GF-D8 (cell line): ENCODE data around the gene EDN2.

Experiments used
- DNase-seq: peaks from one replicate; lab custom pipeline; 2025; lab: John Stamatoyannopoulos, UW

The EDN2 gene

DNA sequence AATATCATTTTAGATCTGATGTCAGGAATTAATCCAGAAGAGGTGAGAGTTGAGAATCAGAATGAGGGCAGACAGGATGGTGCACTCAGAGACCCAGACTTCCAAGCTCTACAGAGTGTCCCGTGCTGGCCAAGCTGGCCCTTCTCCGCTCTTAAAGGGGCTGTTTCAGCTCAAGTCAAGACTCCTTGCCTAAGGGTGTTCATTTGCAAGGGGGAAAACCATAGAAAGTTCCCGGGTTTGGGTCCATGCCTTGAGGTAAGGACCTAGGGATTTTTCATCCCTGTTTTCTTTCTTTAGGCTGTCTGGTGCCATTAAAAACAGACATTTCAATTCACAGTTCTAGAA, 47.5 kb downstream of the EDN2 start:
- DNase-seq = no peak

DNA sequence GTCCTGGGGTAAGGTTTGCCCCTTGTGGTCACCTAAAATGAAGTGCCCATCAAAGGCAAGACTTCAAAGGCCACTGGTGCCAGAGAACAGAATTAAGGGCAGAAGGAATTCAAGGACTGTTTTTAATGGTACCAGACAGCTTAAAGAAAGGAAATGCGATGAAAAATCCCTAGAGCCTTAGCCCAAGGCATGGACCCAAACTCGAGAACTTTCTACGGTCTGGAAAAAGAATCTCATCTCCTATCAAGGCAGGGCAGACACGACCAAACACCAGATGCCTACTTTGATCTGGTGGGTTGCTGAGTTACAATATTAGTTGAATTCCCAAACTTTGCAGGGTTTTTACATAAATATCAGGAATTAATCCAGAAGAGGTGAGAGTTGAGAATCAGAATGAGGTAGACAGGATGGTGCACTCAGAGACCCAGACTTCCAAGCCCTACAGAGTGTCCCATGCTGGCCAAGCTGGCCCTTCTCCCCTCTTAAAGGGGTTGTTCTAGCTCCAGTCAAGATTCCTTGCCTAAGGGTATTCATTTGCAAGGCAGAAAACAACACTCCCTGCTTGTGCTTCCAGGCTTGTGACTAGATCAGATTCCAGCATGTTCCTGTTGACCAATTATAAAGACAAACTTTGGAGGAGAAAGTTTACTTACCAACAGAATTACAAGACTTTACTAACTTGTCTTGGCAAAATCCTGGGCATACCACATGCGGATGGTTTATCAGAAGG, 48.0 kb downstream of the EDN2 start:
- no peak for DNase-seq

DNA sequence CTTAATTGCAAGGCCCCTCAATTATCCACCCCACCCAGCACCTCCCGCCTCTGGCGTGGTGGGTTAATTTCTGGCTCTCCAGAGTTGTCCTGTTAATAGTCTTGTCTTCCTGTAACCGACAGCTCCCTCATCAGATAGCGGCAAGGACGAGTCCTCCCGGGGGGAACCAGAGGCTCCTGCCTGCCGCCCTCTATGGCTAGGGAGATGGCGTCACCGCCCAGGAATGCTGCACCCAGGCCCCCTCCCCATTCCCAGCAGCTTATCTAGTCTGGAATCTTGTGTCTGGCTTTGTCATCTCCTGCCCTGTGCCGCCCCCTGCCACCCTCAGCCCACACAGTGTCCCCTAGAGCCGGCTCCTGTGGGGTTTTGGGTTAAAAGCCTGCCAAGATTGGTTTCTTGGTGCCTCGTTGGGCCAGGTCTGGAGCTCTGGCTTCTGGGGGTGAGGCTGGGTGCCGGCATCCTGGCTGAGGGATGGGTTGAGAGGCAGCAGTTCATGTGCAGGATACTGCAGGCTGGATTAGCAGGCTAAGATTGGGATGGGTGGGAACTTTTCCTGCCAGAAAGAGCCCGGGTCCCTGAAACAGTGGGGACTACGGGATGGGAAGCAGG, 48.8 kb downstream of the EDN2 start:
- no peak for DNase-seq

DNA sequence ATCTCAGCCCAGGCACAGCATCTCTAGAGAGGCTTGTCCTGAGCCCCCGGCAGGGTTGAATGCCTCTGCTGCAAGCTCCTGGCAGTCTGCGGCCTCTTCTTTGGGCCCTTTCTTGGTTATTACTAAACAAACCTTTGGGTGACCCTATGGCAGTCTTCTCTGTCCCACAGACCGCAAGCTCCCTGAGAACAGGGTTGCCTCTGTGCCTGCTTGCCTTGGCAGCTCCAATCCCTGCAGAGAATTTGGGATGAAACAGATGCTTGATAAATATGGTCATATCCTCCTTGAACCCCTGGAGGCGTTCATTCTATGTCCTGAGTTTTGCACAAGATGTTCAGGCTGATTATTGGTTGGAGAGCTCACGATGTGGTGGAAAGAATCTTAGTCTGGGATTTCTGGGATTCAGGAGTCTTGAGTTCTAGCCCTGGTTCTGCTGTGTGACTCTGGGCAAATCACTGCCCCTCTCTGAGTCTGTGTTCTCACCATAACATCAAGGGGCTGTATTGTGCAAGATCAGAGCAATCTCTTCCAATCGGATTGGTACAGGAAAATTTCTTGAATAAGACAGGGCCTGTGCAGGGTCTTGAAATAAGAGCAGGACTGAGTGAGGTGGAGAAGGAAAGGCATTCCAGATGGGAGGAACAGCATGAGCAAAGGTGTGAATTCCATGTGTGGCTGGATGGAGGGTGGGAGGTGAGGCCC, 49.6 kb downstream of the EDN2 start:
- no peak for DNase-seq

DNA sequence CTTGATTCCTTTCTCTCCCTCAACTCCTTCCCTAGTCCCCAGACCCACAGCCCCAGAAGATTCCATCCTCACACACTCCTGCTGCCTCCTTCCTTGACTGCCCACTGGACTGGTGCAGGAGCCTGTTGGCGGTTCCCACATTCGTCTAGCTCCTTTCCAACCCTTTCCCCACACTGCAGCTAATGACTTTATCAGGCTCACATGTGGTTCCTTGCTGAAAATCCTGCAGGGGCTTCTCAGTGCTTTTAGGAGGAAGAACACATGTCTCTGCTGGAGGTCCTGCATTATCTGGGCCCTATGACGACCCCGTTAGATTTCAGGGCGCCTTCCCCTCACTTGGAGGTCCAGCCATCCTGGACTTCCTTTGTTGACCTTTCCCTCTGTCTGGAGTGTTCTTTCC, 50.2 kb downstream of the EDN2 start:
- no peak for DNase-seq

DNA sequence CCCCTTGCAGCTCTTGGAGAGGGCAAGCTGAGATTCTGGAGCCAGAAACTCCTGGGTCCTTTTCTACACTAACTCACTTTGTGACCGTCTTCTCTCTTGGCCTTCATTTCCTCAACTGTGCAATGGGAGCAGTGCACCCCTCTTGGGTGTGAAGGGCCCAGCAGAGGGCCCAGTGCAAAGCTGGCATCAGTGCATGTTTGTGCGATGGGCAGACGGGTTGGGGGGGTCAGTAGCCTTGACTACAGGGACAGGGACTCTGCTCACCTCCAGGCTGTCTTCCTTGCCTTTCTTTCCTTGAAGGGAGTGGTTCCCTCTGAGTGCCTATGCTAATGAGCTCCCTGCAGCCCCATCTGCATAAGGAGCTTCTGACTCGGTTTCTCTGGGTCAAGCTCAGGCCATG, 51.0 kb downstream of the EDN2 start:
- no peak for DNase-seq

DNA sequence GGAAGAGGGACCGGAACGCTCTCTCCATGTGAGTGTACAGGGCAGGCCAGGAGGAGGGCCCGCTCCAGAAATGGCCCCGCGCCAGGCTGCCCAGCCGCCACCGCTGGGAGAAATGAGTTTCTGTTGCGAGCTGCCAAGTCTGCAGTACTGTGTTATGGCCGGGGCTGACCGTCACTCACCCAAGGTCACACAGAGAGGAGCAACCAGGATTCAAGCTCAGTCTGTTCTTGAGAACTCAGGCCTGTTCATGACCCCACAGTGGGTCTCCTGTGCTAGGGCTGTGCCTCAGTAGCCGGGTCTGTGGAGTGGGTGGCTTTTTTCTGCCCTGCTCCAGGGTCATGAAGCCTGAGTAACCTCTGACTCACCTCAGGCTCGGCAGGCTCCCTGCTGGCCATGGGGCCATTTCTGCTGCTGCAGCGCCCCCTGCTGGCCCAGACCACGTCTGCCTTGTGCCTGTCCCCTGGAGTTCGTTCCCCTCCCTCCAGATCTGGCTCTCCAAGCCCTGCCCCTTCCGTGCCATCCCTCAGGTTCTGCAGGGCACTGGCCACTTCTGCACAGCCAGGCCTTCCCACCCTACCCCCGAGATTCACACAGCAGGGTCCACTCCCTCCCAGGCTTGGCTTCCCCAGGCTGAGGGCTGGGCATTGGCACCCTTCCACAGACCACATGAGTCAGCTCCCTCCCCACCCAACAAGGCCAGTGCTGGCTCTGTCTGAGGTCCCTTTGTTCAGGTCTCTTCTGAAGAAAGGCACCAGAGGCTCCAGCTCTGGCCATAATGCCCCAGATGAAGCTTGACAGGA, 51.8 kb downstream of the EDN2 start:
- DNase-seq = no peak

DNA sequence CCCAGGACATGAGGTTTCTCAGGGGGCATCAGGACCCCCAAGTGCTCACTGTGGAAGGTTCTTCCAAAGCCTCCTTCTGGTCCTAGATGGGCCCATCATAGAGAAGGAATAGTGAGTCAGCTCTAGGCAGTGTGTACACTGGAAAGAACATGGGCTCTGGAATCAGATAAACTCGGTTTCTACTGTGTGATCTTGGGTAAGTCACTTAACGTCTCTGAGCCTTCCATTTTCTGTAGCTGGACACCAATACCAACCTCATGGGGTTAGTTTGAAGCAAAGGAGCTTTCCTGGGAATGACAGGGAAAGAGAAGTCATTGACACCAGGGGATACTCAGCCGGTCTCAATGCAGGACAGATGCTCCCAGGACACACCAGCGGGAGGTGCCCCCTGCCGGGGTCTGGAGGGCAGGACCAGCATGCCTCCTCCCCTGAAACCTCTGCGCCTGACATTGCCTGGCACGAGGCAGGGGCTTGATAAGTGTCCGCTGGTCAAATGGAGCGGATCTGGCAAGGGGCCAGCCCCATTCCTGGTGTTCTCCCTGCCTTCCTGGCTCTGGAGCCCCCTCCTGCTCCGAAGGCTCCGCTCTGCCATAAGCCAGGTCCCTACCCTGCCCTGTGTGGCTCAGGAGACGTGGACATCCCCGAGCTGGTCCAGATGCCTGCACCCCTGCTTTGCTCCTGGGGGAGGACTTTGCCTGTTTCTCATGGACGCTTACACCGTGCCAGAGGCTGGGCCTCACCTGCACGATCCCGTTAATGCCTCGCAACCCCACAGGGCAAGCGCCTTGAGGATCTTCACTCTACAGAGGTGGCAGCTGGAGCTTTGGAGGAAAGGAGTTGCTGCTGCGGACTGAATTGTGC, 52.8 kb downstream of the EDN2 start:
- DNase-seq = no peak

DNA sequence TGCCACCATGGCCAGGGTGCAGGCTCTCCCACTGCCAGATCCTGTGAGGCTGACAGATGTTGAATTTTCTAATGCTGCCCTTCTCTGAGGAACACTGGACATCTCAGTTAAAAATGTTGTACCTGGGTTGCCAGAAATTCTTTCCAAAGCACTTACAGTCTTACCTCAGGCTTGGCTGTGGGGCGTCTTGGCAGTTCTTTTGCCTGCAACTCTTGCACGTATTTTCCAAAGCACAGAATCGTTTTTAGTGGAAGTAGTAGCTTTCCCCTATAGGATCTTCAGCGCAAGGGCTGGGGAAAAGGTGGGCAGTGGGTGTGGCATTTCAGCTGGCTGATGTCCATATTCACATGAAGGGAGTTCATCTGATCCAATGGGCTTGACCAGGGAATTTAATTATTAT, 53.9 kb downstream of the EDN2 start:
- no peak for DNase-seq

DNA sequence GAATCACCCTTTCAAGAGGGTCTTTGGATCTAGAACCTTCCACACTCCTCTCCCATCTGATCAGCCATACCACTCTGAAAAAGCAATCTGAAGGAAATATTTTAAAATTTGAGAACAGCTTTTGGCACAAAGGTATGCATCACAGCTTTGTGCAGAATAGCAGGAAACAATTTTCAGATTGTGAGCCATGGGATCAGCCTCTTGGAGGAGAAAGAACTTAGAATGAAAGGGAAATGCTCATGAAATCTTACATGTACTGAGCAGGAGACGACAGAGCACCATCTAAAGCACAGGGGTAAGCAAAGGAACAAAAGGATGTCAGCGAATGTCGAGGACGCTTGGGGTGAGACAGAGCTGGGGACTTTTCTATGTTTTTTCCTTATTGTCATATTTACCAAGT, 54.4 kb downstream of the EDN2 start:
- no peak for DNase-seq

DNA sequence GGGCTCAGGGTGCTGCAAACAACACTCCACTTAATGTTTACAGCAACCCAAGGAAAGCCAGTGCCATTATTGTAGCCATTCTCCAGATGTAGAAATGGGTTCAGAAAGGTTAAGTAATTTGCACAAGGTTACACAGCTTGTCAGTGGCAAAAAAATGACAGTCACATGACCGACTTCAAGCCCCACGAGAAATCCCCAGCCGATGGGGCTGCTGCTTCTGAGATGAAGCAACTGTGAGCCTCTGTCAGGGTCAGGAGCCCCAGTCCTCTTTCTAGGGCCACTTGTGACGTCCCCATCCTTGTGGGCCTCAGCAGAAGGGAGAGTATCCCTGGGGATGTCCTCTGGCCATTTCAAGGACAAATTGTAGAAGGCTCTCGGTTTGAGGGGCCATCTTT, 54.8 kb downstream of the EDN2 start:
- DNase-seq = no peak
